HG03097 (cell line): ENCODE measurements around the gene NACC2.

ENCODE experiments used
- ATAC-seq: cut with Tn5 transposase; IDR thresholded peaks from one replicate; pipeline ENCODE4 v1.9.1; 2021; ENCODE audit not compliant: unreplicated experiment, low FRiP score

Gene NACC2

GRCh38 chr9:136093995-136094881, 851 bp downstream of the NACC2 start:
- ATAC-seq: no peak

GRCh38 chr9:136093346-136093986, 1.6 kb downstream of the NACC2 start:
- no peak for ATAC-seq

- ATAC-seq: no peak
These were observed 2.3 kb downstream of the NACC2 start for GRCh38 chr9:136092741-136093140.

GRCh38 chr9:136092353-136092650, 2.8 kb downstream of the NACC2 start:
- ATAC-seq: no peak

- ATAC-seq: no peak
These were observed 3.3 kb downstream of the NACC2 start for GRCh38 chr9:136091582-136092352.

GRCh38 chr9:136090768-136091581, 4.1 kb downstream of the NACC2 start:
- no peak for ATAC-seq

GRCh38 chr9:136090056-136090735, 4.9 kb downstream of the NACC2 start:
- ATAC-seq: no peak

GRCh38 chr9:136089697-136090045, 5.4 kb downstream of the NACC2 start:
- ATAC-seq: no peak

GRCh38 chr9:136088939-136089696, 6.0 kb downstream of the NACC2 start:
- no peak for ATAC-seq

- no peak for ATAC-seq
These were observed 6.6 kb downstream of the NACC2 start for GRCh38 chr9:136088481-136088938.

- no peak for ATAC-seq
These were observed 7.2 kb downstream of the NACC2 start for GRCh38 chr9:136087741-136088480.

- no peak for ATAC-seq
These were observed 7.9 kb downstream of the NACC2 start for GRCh38 chr9:136086951-136087740.

GRCh38 chr9:136086213-136086881, 8.7 kb downstream of the NACC2 start:
- ATAC-seq: no peak

GRCh38 chr9:136085815-136086212, 9.3 kb downstream of the NACC2 start:
- no peak for ATAC-seq

- no peak for ATAC-seq
These were observed 10.8 kb downstream of the NACC2 start for GRCh38 chr9:136084063-136084944.

- no peak for ATAC-seq
These were observed 11.5 kb downstream of the NACC2 start for GRCh38 chr9:136083558-136084062.
